Measurements from ENCODE around the gene CDK5R2. TPM values are rescaled to one million over a fixed set of nuclear protein-coding genes. Genes with fewer than 3 reads are reported as not detected.

CDK5R2 gene
- polyA plus RNA-seq, 5 donors: 0.09 to 0.28 (median 0.18) TPM

- no peak for DNase-seq
Measured at GRCh38 chr2:218961651-218962570, 2.4 kb downstream of the CDK5R2 start.

DNA sequence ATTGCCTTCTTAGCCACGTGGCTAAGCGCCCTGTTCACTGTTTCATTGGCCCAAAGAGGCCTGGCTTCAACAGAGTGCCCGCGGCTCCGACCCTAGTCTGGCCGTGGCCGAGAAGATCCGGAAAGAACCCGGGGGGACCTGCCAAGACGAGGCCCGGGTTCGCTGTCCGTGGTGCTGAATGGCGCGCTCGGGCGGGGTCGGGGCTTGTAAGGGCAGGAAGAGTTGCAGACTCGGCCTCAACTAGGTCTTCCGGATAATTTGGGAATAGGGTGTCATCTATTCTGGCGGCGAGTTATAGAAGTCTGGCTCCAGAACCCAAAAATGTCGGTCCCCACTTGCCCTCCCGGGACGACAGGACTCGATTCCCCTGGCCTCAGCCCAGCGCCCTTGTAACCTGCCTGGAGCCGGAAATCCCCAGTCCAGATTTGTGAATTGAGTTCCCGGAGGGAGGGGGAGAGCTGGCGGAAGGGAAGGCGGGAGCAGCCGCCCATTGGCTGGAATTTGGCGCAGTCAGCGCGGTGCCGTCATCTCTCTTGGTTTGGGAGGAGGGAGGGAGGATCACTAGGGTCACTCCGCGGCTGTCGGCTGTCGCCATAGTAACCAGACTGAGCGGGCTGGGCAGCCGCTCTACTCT lies 3.5 kb downstream of the CDK5R2 start:
- DNase-seq: peak; percentile 56 to 61

DNA sequence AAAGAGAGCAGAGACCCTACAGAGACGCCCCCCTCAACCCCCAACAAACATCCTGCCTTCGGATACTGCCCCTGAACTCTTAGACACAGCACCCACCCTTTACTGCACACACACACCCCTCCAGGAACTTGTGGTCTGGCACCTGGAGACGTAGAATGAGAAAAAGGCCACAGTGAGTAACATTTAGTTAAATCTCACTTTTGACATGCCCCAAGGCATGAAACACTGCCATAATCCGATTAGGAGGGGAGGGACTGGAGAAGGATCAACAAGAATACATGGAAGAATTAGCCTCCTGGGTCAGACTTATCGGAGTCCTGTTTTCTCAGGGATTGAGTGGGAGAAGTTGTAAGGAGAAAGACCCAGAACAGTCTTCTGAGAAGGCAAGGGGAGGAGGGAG lies 4.1 kb downstream of the CDK5R2 start:
- no peak for DNase-seq

GRCh38 chr2:218964041-218964771 lies 4.7 kb downstream of the CDK5R2 start:
- DNase-seq: no peak

DNA sequence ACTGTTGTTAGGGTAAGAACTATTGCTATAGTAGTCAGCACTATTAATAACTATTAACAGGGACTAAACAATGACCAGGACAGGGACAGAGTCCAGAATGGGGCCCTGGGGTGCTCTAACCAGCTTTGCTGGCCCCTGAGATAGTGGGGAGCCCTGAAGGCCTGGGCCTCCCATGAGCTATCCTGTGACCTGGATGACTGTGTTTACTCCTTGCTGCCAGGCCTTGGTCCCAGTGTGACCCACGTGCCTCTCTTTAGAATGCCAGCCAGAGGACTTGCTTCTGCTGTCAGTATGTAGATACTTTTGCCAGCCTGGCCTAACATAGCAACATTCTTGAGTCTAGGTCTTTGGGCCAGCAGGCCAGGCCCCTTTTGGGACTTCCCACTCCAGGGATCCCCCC lies 11.4 kb downstream of the CDK5R2 start:
- DNase-seq: no peak

DNA sequence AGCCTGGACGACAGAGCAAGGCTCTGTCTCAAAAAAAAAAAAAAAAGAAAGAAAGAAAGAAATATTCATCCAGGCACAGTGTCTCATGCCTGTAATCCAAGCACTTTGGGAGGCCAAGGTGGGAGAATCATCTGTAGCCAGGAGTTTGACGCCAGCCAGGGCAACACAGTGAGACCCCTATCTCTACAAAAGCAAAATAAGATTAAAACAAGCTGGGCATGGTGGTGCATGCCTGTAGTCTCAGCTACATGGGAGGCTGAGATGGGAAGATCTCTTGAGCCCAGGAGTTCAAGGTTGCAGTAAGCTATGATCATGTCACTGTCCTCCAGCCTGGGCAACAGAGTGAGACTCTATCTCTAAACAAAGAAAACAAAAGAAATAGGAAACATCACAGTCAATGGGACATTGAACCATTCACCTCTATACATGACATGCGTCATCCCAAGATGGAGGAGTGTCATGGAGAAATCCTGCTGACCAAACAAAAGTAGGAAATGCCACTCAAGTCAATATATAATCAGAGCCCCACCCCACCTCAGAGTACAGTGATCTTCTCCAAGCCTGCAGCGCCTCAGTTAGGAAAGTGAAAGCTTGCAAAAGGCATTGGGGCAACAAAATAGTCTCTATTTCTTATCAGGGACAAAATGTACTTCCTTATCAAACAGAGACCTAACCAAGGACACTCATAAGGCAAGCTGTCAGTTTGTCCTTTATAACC lies 15.8 kb downstream of the CDK5R2 start:
- no peak for DNase-seq

DNA sequence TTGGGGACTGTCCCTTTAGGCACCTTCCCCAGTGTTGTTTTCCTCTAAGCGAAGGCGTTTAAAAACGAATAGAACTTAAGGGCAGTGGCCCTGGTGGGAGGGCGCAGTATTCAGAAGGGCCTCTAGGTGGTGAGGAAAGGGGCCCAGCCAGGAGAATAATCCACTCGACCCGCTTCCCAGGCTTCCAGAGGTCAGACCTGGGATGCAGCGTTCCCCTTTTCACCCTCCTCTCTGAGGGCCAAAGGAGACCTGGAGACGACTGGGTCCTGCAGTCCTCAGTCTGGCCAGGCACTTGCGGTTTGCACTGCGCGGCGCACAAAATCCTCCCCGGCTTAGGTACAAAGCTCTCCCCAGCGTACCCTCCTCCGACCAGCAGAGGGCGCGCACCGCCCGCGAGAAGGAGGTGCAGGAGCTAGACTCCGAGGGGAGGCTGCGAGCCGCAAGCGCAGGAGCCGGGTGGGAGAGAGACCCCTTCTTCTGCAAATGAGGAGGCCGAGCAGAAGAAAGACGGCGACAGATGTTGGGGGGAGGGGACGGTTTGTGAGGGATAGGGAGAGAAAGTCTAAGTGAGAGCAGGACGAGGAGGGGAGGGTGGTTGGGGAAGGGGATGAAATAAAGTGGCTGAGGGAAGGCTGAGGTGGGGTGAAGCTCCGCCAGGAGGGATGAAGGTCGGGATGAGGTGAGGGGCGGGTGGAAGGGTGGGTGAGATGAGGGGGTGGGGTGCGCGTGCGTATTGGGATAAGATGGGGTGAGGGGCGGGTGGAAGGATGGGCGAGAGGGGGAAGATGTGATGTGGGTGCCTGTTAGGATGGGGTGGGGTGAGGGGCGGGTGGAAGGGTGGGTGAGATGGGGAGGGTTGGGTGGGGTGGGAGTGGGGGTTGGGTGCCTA lies 20.6 kb downstream of the CDK5R2 start:
- DNase-seq: peak in 1 of 2 donors; percentile 70

DNA sequence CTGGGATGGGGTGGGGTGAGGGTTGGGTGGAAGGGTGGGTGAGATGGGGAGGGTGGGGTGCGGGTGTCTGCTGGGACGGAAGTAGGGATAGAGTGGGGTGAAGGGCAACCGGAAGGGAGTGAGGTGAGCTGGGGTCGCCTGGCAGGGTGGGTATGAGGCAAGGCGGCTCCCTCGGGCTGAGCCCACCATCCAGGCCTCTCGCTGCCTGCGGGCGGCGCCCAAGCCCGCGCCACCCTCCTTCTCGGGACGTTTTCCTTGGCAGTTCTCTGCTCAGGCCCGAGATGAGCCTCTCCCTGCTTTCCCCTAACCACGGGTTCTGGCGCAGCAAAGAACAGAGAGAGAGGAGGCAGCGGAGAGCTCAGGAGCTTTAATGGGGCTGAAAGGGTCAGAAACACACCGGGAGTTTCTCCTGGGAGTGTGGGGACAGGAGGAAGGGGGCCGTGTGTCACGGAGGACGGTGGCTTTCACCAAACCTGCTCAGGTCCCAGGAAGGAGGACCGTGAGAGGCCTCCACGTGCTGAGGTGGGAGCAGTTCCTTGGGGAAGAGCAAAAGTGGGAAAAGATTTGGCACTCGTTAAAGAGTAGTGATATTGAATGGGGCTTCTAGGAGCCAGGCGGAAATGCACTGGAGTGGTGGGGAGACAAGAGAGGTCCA lies 21.4 kb downstream of the CDK5R2 start:
- DNase-seq: no peak

DNA sequence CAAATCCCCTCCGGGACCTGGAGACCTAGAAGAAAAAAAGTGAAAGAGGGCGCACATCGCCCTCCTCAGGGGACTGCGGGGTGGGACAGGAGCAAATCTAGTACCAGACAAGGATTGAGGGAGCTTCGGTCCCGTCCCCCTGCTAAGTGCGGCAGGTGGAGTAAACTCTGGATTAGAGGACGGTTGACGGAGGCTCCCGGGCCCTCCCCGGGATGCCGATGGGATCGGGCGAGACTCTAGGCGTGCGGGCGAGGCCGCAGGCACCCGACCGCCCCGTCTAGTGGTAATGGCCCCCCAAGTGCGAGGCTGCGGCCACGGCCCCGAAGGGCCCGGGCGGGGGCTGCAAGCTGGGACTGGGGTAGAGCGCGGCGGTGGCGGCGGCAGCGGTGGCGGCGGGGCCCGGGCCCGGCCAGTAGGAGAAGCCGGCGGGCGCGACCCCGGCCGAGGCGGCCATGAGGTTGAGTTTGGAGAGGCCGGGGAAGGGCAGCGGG lies 22.0 kb downstream of the CDK5R2 start:
- no peak for DNase-seq

GRCh38 chr2:218981881-218982585 lies 22.6 kb downstream of the CDK5R2 start:
- DNase-seq: no peak

- DNase-seq: no peak
Measured at GRCh38 chr2:218982586-218983262, 23.3 kb downstream of the CDK5R2 start.

GRCh38 chr2:218983263-218983933 lies 23.9 kb downstream of the CDK5R2 start:
- DNase-seq: no peak

DNA sequence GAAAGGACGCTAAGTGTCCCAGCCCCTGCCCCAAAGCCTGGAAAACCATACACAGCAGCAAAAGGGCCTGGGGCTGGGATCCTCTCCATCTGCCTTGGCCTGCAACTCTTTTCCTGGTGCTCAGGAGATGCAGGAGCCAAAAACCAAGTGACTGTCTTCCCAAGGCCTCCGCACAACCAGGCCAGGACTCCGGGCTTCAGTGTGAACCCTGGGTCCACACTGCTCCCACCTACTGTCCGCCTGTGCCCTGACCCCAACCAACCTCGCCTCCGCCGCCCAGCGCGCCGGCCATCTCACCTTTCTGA lies 24.4 kb downstream of the CDK5R2 start:
- DNase-seq: no peak

DNA sequence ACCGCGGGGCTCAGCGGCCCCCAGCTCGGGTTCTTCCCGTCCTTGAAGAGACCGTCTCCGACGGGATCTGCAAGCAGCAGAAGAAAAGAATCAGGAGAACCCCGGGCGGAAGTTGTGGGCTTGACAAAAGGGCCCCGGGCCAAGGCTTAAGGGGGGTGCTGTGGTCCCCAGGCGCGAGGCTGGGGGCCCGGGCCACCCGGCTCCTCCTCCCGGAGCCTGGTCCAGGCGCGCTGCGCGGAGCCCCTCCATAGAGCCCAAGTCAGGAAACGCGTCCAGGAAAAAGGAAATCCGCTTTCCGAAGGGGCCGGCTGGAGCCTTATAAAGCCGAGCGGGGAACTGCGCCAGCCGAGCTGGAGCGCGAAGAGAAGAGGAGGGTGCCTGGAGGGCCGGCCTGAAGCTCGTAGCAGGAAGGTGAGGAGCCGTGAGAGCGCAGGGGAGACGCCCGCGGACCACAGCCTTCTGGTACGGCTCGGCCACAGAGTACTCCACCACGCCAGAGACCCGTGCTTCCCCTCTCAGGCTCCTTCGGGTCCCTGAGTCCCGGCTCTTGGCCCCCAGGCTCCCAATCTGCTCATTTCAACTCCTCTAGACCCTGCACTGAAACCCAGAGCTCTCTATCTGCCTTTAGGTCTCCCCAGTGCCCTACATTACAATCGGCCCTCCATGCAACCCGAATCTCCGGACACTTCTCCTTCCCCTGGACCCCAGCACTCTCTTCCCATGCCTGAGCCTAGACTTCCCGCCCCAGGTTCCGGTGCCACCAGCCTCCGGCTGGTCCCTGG lies 25.0 kb downstream of the CDK5R2 start:
- DNase-seq: no peak

DNA sequence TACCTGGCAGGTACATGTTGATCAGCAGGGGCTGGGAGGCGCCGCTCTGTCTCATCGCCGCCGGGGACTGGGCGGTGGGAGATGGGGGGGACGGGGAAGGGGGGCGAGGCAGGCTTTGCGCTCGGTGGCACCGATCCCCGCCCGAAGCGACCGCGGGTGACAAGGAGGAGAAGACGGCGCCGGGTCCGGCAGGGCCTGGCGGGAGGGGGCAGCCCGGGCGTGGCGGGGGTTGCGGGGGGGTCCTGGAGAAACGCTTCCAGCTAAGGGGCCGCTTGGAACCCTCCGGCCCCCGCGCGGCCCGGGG lies 25.5 kb downstream of the CDK5R2 start, which contains the start of gene FEV:
FEV (minus strand) TSS at position 164 of the 304 bp plus-strand sequence; CDS start at position 55, 109 bp downstream.
- no peak for DNase-seq

- no peak for DNase-seq
Measured at GRCh38 chr2:218985325-218986091, 26.0 kb downstream of the CDK5R2 start.

Measured in right lung (tissue), 5 donors.